ENCODE data around the gene PLCB1. TPM values are rescaled to one million over a fixed set of nuclear protein-coding genes. Genes with fewer than 3 reads are reported as not detected.

PLCB1 gene
- total and polyA plus RNA-seq, 10 of the 15 experiments (the other 5 are each of a cell fraction or from before 2014, with no cell fraction given) = 0.05 to 5.3 (median 0.17) TPM; not detected in 1

DNA sequence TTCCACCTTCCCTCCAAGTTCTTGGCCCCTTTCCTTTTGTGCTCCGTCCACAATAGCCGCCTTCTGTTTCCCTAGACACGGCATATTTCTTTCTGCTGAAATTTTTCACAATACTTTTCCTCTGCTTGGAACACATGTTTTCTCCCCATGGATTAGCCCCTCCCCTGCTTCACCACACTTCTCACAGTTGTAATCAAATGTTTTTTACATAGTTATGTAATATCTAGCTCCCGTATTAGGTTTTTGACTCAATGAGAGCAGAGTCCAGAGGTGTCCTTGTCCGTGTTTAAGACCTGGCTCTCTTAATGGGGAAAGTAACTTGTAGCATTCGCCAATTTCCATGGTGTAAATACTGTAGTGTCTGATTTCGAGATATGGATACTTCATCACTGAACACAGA, 34.7 kb downstream of the PLCB1 start:
- ATAC-seq (no peak), FAIRE-seq (no peak), DNase-seq (ENCODE audit: low read depth, low spot score) (no peak)
- RAD21 ChIA-PET (ENCODE audit: unreplicated experiment) = no interaction called here
- H3K27ac ChIP-seq (ENCODE audit: control insufficient read depth, insufficient read depth) = no peak overlapping the region
- CTCF ChIA-PET = no interaction called here
- POLR2A ChIA-PET = no interaction called here
- intact Hi-C loops (cut with micrococcal nuclease; ENCODE audit: unreplicated experiment) = loop anchor here (2.0 kb wide), 1 partner anchor 20 kb away; no protein-coding TSS in a partner anchor
- H3K4me3 ChIP-seq = no peak overlapping the region
- no peaks in the 10 kb centered on the region for H3K9me3 ChIP-seq (replicated peaks; ENCODE audit: control insufficient read depth, insufficient read depth, low read length)
- in situ Hi-C loops (cut with MboI) = no loop called here
- SMC1A ChIA-PET (ENCODE audit: uncharacterized antibody, unreplicated experiment) = interaction anchor here (0.7 kb wide), 1 partner anchor 16 kb away, joined by 3 read pairs; no protein-coding TSS in a partner anchor
- 42% methylated on average over 7 of the region's 7 CpGs for WGBS (ENCODE audit: insufficient coverage, insufficient replicate concordance, low lambda C conversion rate, missing lambda C conversion rate)
- BruUV-seq (replicated peaks) = no TSS peak
- H3K79me2 ChIP-seq (ENCODE audit: control insufficient read depth, insufficient read depth, low read length) = no peaks in the 10 kb centered on the region
- H4K20me1 ChIP-seq (ENCODE audit: control insufficient read depth, insufficient read depth) = no peaks in the 10 kb centered on the region
- no peak overlapping the region for H3K4me2 ChIP-seq (ENCODE audit: control insufficient read depth, insufficient read depth)
- TF ChIP-seq BACH1 (IDR thresholded peaks at IDR 0.05; ENCODE audit: borderline replicate concordance) = no peak
- no peaks in the 10 kb centered on the region for H3K27me3 ChIP-seq (replicated peaks in 1 of 2; ENCODE audit: control insufficient read depth in 2 of 2, insufficient read depth in 2 of 2, low read length in 1 of 2)
- no peak overlapping the region for H2AFZ ChIP-seq (ENCODE audit: control insufficient read depth, low read depth, low read length)
- H3K9ac ChIP-seq (ENCODE audit: control insufficient read depth, insufficient read depth, low read length) = no peak overlapping the region
- H3K36me3 ChIP-seq (ENCODE audit: control insufficient read depth in 2 of 2, insufficient read depth in 2 of 2, low read length in 1 of 2) = no peaks in the 10 kb centered on the region
- H3K4me1 ChIP-seq (ENCODE audit: control insufficient read depth, insufficient read depth, low read length) = no peaks in the 10 kb centered on the region

DNA sequence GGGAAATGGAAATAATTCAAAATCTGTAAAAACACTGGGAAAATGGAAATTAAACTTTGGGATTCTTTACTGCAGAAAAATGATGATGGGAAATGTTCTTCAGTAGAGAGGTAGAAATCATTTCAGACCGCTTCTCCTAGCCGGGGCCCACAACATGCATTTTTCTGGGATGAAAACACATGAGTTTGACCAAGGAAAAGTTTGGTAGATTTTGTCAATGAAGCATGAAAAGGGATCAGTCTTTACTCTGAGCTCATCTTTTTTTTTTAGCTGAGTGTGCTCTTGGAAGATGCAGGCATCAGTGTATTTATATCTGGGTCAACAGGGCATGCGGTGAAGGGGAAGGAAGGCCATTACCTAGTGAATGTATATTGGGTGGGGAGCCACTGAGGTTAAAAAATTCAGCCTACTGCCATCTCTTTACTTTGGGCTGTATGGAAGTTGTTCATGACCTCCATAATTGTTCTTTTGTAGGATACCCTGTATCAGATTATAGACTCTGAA, 36.8 kb downstream of the PLCB1 start:
- SMC1A ChIA-PET (ENCODE audit: uncharacterized antibody, unreplicated experiment) = interaction anchor here (0.7 kb wide), 1 partner anchor 717 kb away, joined by 3 read pairs; no protein-coding TSS in a partner anchor
- Histone ChIP-seq H4K20me1 (ENCODE audit: control insufficient read depth, insufficient read depth) (no peaks in the 10 kb centered on the region), H3K36me3 (ENCODE audit: control insufficient read depth in 2 of 2, insufficient read depth in 2 of 2, low read length in 1 of 2) (no peaks in the 10 kb centered on the region), H3K4me1 (ENCODE audit: control insufficient read depth, insufficient read depth, low read length) (no peaks in the 10 kb centered on the region), H3K9ac (ENCODE audit: control insufficient read depth, insufficient read depth, low read length) (no peak overlapping the region), H3K4me2 (ENCODE audit: control insufficient read depth, insufficient read depth) (no peak overlapping the region), H2AFZ (ENCODE audit: control insufficient read depth, low read depth, low read length) (no peak overlapping the region), H3K27ac (ENCODE audit: control insufficient read depth, insufficient read depth) (no peak overlapping the region), H3K9me3 (replicated peaks; ENCODE audit: control insufficient read depth, insufficient read depth, low read length) (no peaks in the 10 kb centered on the region), H3K4me3 (no peak overlapping the region), H3K79me2 (ENCODE audit: control insufficient read depth, insufficient read depth, low read length) (no peaks in the 10 kb centered on the region), H3K27me3 (replicated peaks in 1 of 2; ENCODE audit: control insufficient read depth in 2 of 2, insufficient read depth in 2 of 2, low read length in 1 of 2) (no peaks in the 10 kb centered on the region)
- in situ Hi-C loops (cut with MboI) (no loop called here), intact Hi-C loops (cut with micrococcal nuclease; ENCODE audit: unreplicated experiment) (no loop called here)
- FAIRE-seq = no peak
- 24% methylated on average over 3 of the region's 3 CpGs for WGBS (ENCODE audit: insufficient coverage, insufficient replicate concordance, low lambda C conversion rate, missing lambda C conversion rate)
- POLR2A ChIA-PET = no interaction called here
- DNase-seq (ENCODE audit: low read depth, low spot score) = no peak
- RAD21 ChIA-PET (ENCODE audit: unreplicated experiment) = no interaction called here
- CTCF ChIA-PET = no interaction called here
- no TSS peak for BruUV-seq (replicated peaks)
- no peak for ATAC-seq
- TF ChIP-seq GABPA (IDR thresholded peaks at IDR 0.05; ENCODE audit: low read depth) (no peak), RB1 (IDR thresholded peaks at IDR 0.05; ENCODE audit: borderline replicate concordance) (no peak), KDM1A (IDR thresholded peaks at IDR 0.05; ENCODE audit: borderline replicate concordance) (no peak), PAX8 (IDR thresholded peaks at IDR 0.05) (no peak), EED (IDR thresholded peaks at IDR 0.05; ENCODE audit: low read depth) (no peak)
- TF ChIP-seq, protein P1, sequence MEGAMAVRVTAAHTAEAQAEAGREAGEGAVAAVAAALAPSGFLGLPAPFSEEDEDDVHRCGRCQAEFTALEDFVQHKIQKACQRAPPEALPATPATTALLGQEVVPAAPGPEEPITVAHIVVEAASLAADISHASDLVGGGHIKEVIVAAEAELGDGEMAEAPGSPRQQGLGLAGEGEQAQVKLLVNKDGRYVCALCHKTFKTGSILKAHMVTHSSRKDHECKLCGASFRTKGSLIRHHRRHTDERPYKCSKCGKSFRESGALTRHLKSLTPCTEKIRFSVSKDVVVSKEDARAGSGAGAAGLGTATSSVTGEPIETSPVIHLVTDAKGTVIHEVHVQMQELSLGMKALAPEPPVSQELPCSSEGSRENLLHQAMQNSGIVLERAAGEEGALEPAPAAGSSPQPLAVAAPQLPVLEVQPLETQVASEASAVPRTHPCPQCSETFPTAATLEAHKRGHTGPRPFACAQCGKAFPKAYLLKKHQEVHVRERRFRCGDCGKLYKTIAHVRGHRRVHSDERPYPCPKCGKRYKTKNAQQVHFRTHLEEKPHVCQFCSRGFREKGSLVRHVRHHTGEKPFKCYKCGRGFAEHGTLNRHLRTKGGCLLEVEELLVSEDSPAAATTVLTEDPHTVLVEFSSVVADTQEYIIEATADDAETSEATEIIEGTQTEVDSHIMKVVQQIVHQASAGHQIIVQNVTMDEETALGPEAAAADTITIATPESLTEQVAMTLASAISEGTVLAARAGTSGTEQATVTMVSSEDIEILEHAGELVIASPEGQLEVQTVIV (IDR thresholded peaks at IDR 0.05; ENCODE audit: borderline replicate concordance, partially characterized antibody) = no peak
- TF ChIP-seq, protein P2, sequence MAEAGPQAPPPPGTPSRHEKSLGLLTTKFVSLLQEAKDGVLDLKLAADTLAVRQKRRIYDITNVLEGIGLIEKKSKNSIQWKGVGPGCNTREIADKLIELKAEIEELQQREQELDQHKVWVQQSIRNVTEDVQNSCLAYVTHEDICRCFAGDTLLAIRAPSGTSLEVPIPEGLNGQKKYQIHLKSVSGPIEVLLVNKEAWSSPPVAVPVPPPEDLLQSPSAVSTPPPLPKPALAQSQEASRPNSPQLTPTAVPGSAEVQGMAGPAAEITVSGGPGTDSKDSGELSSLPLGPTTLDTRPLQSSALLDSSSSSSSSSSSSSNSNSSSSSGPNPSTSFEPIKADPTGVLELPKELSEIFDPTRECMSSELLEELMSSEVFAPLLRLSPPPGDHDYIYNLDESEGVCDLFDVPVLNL (IDR thresholded peaks at IDR 0.05; ENCODE audit: low read depth, low read length) = no peak
- TF ChIP-seq, protein P3, sequence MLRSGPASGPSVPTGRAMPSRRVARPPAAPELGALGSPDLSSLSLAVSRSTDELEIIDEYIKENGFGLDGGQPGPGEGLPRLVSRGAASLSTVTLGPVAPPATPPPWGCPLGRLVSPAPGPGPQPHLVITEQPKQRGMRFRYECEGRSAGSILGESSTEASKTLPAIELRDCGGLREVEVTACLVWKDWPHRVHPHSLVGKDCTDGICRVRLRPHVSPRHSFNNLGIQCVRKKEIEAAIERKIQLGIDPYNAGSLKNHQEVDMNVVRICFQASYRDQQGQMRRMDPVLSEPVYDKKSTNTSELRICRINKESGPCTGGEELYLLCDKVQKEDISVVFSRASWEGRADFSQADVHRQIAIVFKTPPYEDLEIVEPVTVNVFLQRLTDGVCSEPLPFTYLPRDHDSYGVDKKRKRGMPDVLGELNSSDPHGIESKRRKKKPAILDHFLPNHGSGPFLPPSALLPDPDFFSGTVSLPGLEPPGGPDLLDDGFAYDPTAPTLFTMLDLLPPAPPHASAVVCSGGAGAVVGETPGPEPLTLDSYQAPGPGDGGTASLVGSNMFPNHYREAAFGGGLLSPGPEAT (IDR thresholded peaks at IDR 0.05; ENCODE audit: low read depth) = no peak
